ENCODE measurements around the gene LIPF.
"Not testable (repeated sequence)": the region's sequence is repeated elsewhere in the genome, so short reads cannot be mapped to it uniquely, and the experiment has no call there.

The LIPF gene

GRCh38 chr10:88664142-88664541 is at the start of gene LIPF:
Gene LIPF, plus strand, starts transcription at chr10:88664442. Its CDS starts 2,856 bp downstream, at chr10:88667298.
- DNase-seq = no peak

- no peak for DNase-seq
Observed at GRCh38 chr10:88616250-88616977, 47.8 kb upstream of the LIPF start.

GRCh38 chr10:88617772-88618300 is 46.4 kb upstream of the LIPF start:
- no peak for DNase-seq

GRCh38 chr10:88618496-88618895 is 45.7 kb upstream of the LIPF start:
- no peak for DNase-seq

GRCh38 chr10:88620441-88620840 is 43.8 kb upstream of the LIPF start:
- DNase-seq = no peak

GRCh38 chr10:88623835-88624234 is 40.4 kb upstream of the LIPF start:
- no peak for DNase-seq

GRCh38 chr10:88624840-88625239 is 39.4 kb upstream of the LIPF start:
- DNase-seq = no peak

- DNase-seq = no peak
Observed at GRCh38 chr10:88640186-88640585, 24.1 kb upstream of the LIPF start.

GRCh38 chr10:88642209-88642608 is 22.0 kb upstream of the LIPF start:
- no peak for DNase-seq

GRCh38 chr10:88642963-88643362 is 21.3 kb upstream of the LIPF start:
- DNase-seq = peak; percentile 33

GRCh38 chr10:88647061-88647615 is 17.1 kb upstream of the LIPF start:
- DNase-seq = no peak

GRCh38 chr10:88651101-88651551 is 13.1 kb upstream of the LIPF start:
- DNase-seq = peak; percentile 94

GRCh38 chr10:88652616-88653015 is 11.6 kb upstream of the LIPF start:
- peak; percentile 26 for DNase-seq

- DNase-seq = peak; percentile 85
Observed at GRCh38 chr10:88657901-88658300, 6.3 kb upstream of the LIPF start.

- DNase-seq = no peak
Observed at GRCh38 chr10:88659725-88660597, 4.3 kb upstream of the LIPF start.

GRCh38 chr10:88660598-88660884 is 3.7 kb upstream of the LIPF start:
- no peak for DNase-seq

GRCh38 chr10:88661018-88661417 is 3.2 kb upstream of the LIPF start:
- DNase-seq = no peak

- DNase-seq = no peak
Observed at GRCh38 chr10:88661577-88661976, 2.7 kb upstream of the LIPF start.

- not testable (repeated sequence) for DNase-seq
Observed at GRCh38 chr10:88663153-88663552, 1.1 kb upstream of the LIPF start.

- no peak for DNase-seq
Observed at GRCh38 chr10:88668465-88668864, 4.2 kb downstream of the LIPF start.

GRCh38 chr10:88670497-88670896 is 6.3 kb downstream of the LIPF start:
- no peak for DNase-seq

- DNase-seq = no peak
Observed at GRCh38 chr10:88672041-88672440, 7.8 kb downstream of the LIPF start.

- DNase-seq = peak; percentile 68
Observed at GRCh38 chr10:88676283-88677060, 12.2 kb downstream of the LIPF start.
